ENCODE results near the gene FSD2.

Gene FSD2, protein sequence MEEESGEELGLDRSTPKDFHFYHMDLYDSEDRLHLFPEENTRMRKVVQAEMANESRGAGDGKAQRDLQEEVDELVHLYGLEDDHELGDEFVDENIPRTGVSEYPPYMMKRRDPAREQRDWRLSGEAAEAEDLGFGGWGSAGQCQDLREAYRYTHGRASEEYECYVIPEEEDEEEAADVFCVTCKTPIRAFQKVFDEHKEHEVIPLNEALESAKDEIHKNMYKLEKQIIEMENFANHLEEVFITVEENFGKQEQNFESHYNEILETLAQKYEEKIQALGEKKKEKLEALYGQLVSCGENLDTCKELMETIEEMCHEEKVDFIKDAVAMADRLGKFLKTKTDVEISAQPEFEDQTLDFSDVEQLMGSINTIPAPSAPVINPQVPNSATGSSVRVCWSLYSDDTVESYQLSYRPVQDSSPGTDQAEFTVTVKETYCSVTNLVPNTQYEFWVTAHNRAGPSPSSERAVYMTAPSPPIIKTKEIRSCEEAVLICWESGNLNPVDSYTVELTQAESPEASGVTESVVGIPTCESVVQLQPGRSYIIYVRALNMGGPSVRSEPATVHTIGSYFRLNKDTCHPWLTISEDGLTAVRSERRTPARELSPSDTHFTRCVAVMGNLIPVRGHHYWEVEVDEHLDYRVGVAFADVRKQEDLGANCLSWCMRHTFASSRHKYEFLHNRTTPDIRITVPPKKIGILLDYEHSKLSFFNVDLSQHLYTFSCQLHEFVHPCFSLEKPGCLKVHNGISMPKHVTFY

DNA sequence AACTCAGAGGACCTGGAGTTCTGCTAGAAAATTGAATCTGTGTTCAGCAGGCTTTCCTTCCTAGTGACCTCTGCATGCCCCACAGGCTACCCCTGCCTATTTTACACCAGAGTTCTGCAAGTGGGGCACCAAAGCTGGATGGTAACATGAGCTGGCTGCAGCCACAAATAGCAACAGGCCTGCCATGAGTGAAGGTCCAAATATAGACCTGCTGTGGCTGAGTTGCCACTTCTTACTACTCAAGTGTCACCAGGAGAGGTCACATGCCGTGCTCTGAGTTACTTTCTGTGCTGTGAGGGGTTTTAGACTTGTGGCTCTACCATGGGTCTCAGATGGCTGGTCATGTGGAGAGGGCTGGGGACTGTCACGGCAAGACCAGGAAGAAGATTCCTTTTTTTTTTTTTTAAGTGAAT is at the start of gene FSD2:
Gene FSD2, minus strand, starts transcription at position 76 of the 413 bp plus-strand sequence. CDS start 18,679 bp downstream, outside the sequence.
- DNase-seq (ENCODE audit: low spot score), result no peak

DNA sequence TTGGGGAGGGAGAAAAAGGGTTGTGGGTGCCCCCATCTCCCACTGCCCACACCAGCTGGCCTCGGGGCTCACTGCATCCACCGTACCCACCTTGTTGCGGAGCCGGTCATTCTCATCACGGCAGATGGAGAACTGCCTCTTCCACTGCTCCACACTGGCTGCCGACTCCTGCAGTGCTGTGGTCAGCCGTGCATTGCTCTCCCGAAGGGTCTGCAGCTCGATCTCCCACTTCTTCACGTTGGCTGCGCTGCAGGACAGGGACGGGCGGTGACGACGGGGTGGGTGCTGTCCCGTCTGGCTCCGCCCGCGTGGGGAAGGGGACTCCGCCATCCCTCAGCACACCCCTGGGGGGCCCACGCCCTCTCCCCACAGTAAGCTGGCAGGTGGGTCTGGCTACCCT is 48.7 kb upstream of the FSD2 start:
- no peak for DNase-seq (ENCODE audit: low spot score)

DNA sequence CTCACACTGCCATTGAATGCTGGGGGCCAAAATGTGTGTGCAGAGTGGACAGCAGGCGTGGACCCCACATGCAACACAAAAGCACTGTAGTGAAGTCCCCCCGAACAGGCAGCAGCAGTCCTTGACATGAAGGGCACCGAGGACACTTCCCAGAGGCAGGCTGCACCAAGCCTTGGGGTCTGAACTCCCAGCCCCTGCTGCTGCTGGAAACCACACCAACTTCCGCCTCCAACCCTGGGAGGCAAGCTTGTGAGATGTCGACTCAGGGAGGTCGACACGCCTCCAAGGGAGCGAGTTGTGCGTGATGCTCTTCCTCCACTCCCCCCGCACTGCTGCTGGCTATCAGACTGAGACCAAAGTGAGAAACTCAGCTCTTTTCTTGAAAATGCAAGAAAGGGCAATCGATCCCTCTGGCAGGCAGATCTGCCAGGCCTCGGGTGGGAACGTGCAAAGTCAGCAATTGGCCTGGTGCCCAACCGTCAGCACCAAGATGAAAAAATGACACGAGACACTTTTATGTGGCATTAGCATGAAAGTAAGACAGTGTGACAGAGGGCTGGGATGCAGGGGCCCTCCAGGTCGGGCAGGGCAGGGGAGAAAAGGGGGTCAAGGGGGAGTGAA is 47.2 kb upstream of the FSD2 start:
- no peak for DNase-seq (ENCODE audit: low spot score)

DNA sequence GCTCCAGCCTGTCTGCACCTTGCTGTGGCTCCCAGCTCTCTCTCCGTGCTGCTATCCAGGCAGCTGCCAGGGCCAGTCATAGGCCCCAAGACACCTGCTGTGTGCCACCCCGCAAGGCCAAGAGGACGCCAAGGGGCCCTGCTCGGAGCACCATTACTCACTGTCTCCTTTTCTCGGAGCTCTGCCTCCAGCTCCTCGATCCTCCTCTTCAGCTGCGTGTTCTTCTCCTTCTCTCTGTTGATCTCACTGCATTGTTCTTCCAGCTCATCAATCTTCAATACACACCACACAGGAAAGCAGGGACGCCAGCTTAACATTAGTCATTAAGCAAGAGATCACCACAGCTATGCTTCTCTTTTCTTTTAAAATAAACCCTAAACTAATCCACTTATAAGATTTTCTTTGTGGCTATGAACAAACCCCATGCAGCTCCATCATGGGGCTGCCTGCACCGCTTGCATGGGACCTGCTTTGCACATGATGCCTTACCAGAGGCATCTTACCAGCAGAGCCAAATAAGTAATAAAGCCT is 46.2 kb upstream of the FSD2 start:
- no peak for DNase-seq (ENCODE audit: low spot score)

DNA sequence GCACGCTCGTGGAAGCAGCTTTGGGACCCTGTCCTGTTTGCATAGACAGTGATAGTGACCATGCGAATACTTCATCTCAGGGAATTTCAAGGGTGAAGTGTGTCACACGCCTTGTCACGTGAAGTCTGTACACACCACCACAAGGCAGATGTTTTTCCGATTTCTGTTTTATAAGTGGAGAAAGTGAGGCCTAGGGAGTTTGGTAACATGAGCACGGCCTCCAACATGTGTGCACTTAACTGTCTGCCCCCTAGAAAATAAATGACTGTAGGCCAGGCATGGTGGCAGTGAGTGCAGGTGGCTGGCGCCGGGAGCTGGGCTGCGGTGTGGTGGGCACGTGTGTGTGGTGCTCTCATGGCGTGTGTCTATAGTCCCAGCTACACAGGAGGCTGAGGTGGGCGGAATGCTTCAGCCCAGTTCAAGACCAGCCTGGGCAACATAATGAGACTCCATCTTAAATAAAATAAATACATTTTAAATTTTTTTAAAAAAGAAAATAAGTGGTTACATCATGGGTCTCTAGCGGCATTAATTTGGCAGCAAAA is 45.5 kb upstream of the FSD2 start:
- DNase-seq (ENCODE audit: low spot score), result no peak

DNA sequence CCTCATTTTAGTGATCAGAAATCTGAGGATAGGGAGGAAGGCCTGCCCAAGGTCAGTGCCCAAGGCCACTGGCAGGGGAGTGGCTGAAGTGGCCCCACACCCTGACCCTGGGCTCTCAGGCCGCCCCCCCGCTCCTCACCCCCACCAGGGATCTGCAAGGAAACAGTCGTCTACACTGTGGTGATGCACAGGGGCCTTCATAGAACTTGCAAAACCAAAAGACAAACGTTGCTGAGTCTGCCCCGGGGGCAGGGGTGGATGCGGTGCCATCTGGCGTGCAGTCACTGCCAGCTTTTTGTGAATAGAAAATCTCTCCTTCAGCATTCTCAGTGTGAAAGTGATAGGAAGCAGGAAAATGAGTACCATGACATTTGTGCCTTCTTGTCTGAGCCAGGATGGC is 44.9 kb upstream of the FSD2 start:
- DNase-seq (ENCODE audit: low spot score), result no peak

DNA sequence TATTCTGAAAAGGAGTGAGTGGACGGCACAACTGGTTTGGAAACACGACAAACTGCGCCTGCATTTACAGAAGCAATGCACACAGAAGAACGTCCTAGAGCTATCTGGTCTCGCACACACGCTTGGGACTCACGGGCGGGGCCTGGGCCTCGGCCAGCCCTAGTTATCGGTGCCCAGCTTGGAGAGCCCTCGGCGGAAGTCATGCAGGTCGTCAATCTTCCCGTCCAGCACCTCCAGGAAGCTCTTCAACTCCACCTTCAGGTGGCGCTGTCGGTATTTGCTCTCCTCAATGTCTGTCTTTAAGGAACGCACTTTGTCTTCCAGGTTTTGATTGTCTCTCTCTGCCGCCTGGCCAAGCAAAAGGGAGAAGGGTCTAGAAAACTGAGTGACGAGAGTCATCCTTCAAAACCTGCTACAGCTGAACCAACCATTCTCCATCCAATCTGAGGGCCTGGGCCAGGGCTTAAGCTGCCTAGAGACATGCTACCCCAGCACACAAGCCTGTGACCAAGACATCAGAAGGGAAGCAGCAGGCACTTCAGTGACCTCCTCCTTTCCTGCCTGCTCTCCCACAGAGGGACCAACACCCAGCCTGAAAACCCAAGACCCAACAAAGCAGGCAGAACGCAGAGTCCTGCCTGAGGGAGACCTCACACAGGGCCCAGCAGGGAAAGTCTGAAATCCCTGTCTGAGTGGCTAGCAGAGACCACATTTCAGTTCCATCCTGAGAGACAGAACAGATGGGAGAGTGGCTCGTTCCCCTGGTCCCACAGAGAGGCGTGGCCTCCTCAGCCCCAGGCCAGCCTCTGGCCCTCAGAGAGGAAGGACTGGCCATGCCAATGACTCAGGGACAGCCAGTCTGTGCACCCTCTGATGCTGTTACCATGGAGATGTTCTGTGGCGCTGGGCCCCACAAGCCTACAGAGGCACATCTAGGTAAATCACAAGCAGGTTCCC is 44.0 kb upstream of the FSD2 start:
- peak; percentile 80 for DNase-seq (ENCODE audit: low spot score)

DNA sequence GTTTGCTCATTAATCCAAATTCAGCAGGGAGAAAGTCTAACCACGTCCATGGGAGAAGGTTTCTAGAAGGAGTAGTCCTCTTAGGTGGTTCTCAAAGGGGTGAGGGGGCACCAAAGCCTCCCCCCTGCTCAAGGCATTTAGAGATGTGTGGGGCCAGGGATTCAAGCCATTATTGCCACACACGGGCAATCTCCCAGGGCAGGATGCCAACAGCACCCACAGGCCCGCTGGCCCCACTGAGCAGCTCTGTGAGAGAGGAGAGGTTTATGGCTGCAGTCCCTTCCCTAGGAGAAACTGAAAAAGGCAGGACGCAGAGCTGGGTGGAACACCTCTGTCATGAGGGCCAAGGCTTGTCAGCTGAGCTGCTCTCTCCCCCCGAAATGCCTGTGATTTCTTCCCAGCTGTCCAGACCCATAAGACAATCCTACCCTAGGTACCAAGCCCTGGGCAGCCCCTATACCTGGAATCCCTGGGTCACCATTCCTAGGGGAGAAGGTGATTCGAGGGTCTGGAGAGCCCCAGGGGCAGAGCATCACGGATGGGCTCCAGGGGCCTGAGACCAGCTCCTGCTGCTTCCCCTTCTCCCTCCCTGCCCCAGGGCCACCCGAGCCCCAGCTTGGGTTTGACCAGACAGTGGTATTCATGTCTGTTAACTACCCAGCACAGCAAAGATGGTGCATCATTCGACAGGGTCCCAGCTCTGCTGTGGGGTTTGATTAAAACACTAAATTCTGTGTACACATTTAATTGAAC is 42.5 kb upstream of the FSD2 start:
- no peak for DNase-seq (ENCODE audit: low spot score)

DNA sequence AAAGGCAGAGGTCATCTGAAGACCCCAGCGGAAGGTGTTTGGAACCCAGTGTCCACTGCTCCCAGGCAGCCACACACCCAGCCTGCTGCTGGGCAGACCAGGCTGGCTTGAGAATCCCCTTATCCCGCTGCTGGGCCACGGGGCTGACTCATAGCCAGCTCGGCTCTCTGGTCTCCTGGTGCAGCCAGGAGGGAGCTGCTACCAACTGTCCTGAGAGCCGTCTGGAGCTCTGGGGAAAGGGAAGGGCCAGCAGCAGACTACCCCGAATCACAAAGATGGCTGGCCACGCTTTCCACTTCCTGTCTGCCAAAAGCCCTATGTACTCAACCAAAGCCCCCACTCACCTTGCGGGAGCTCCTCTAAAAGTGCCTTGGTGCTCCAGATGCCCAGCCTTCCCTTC is 41.8 kb upstream of the FSD2 start:
- DNase-seq (ENCODE audit: low spot score), result no peak

DNA sequence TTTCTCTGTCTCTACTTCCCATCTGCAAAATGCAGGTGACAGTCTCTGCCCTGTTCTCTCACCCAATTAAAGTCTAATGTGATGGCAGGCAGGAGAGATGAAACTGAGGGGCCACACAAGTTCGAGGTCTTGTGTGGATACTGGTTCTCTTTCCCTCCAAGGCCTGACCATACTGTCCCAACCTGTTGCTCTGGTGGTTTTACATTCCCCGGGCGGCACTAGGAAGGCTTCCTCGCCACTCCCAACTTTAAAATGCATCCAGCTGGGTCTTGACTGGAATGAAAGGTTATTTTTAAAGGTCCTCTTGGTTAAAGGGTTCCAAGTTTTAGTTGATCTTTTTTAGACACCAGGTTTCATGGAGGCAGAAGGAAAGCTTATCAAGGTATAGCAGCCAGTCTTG is 40.8 kb upstream of the FSD2 start:
- no peak for DNase-seq (ENCODE audit: low spot score)

DNA sequence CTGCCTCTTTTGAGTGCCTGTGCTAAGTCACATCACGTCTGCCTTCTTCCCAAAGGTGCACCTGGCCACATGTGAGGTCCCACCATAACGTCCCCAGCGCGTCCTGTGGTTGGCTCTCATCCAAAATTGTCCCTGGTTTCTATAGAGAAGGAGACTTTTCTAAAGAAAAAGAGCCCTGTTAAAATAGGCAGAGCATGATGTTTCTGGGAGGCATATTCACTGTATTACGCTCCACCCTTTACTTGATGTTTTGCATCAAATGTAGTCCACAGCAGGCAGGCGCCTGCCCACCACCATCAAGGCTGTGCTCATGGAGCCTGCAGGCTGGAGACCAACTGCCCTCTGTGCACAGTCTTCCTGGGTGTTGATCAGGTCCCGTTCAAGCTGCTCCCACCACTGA is 39.8 kb upstream of the FSD2 start:
- no peak for DNase-seq (ENCODE audit: low spot score)

DNA sequence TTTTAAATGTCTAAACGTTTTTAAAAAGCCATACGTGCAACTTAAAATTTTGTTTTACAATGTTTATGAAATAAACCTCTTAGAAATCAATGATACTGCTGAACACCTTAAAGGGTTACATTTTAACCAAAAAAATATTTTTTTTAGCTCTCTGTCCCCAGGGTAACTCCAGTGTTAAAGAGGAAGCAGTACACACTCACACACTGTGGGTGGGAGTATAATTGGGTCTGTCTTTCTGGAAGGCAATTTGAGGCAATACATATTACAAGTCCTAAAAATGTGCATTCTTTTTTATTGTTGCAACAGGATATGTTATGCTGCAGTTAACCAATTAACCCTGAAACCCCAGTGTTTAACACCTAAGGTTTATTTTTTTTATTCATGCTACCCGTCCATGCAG is 37.7 kb upstream of the FSD2 start:
- no peak for DNase-seq (ENCODE audit: low spot score)

DNA sequence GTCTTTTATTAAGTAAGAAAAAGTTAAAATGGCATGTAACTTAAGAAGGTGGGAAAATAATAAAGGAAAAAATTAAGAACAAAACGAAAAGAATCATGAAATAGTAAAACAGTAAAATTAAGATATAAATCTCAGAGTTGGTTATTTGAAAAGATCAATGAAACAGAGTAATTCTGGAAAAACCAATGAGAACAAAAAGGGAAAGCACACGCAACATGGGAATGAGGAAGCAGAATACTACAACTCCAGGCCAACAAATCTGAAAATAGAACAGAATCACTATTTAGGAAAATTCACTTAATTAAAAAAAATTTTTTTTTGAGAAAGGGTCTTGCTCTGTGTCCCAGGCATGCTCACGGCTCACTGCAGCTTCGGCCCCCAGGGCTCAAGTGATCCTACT is 34.3 kb upstream of the FSD2 start:
- DNase-seq (ENCODE audit: low spot score), result no peak

DNA sequence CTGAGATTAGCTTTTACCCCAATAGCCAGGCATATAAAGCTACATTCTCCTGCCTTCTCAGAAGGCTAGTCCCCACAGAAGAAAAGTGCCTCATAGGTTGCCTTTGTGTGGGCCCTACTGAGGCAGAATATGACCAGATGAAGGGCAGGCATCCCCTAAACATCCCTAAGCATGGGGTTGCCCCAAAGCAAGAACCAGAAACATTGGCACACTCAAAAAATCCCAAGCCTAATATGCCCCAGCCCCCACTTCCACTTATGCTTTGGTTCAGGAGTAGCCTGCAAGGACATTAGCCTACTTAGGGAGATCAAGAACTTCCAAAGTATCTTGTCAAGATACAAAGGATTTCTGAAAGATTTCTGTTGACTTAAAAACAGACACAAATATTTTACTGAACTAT is 33.3 kb upstream of the FSD2 start:
- no peak for DNase-seq (ENCODE audit: low spot score)

DNA sequence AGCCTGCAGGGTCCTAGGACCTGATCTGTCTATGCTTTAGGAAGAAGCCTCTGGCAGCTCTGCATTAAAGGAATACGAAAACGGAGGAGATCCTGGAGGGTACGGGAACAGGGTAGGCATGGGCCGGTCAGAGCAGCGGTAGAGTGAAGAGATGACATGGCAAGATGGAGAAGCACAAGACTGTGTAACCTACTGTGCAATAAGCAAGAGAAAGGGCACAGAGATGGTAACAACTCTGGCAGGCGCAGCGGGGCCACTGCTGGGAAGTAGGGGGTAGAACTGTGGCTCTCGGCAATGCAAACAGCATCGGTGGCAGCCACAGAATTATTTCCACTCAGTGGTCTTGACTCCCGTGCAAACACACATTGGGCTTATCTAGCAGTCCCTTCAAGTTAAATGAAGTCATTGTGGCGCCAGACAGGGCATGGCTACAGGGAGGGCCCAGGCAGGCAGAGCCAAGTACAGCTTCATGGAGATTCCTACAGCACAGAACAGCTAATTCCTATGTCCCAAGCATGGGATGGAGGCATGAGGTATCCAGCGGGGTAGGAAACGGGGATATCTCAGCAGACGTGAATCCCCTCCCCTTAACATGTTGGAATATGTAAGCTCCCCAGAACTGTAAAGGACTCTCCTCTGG is 32.3 kb upstream of the FSD2 start:
- no peak for DNase-seq (ENCODE audit: low spot score)

DNA sequence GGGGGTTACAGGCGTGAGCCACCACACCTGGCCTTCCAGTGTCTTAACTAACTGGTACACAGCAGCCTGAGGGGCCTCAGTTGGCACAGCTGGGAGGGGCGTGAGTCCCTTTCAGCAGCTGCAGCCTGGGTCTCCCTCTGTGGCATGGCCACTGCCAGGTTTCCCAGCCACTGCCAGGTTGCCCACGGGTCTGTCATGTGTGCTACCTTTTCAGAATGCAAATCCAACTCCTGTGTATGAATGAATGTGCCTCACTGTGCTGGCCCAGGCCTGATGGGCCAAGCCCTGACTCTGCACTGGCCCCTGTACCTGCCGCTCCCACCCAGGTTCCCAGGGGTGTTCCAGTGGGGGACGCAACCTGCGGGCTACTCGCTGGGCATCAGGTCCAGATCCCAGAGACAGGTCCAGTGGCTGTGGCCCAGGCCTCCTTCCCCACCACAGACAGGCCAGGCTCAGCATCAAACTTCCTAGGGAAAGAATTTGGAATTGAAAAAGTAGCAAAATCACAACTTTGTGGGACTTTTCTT is 29.6 kb upstream of the FSD2 start:
- DNase-seq (ENCODE audit: low spot score), result no peak

DNA sequence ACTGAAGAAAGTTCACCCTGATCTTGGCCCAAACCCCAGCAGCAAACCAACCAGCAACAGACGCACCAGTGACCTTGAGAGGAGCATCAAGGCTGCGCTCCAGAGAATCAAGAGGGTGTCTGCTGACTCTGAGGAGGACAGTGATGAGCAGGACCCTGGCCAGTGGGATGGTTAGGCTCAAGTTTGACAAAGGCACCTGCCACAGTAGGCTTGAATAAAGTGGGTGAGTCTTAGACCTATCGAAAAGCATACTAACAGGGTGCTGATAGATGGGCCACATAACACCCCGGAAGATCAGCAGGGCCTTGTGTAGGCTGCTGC is 27.5 kb upstream of the FSD2 start:
- DNase-seq (ENCODE audit: low spot score), result no peak

DNA sequence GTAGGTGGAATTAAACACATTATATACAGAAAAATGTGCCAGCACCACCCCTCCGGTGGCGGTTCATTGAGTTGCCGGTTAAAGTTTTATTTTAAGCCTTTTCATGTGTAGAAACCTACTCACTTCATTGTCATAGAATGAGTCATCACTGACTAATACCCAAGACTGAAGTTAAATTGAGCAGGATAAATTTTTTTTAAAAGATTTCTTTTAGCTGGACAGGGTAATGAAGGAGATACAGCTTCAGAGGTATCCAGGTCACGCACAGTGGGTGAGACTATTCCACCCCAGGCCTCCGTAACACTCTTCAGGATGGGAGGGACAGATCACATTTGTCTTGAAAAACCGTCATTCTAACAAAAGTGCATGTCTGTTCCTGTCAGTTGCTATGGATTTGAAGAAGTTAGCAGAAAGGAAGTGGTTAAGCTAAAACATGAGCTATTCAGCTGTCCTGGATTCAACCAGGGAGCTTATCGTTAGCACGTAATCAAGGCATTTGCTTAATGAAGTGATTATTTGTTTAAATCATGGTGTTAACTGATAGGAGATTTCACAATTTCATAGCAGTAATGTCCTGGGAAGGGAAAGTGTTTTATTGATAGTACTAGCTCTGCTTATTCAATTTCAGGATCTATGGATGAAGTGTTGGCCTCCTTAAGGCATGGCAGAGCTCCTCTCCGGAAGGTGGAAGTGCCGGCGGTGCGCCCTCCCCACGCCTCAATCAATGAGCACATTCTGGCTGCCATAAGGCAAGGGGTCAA is 26.9 kb upstream of the FSD2 start:
- no peak for DNase-seq (ENCODE audit: low spot score)

DNA sequence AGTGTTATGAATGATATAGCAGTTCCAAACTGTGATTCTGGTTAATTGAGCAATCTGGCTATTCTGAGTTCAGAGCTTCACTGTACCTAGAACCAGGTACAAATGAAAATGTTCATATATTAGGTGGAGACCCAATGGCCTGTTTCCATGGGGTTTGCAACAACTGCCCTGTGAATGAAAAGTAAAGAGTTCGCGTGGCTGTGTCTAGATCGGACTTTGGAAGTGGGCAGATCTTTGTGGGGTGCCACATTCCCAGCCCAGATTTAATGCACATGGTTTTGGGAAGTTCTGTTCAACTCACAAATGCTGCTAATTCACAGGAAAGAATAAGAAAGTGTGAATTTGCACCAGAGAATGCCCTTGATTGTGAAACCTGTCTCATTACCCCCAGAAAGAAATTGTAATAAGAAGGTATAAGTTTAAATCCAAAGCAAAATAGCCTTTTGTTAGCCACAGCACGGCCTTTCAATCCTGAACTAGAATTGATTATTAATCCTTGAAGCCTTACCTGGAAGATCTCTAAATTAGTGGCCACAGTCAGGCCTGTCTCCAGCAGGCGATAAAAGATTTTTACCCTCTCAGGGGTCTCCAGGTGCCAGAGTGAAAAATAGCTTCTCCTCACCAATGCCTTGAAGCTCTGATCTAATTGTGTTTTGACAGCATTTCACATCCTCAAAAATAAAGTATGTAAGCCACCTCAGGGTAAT is 26.2 kb upstream of the FSD2 start:
- DNase-seq (ENCODE audit: low spot score), result no peak
